Tibial artery (tissue), 4 donors: ENCODE data around the gene CLEC11A.

Source experiments
- DNase-seq, 2 donors: peaks; one replicate each; pipeline ENCODE4 v3.0.0-alpha.2; 2019
- H3K27ac ChIP-seq, 2 donors: fragments of 200-600 bp; sonication (generic) in 1 of 2; 1 replicate in 1 of 2; 2 replicates in 1 of 2; pipeline ENCODE4 v1.5.1; 2018 to 2019; ENCODE audit warnings: mild to moderate bottlenecking in 1 of 2
- H3K27me3 ChIP-seq, 2 donors: fragments of 200-600 bp; sonication (generic) in 1 of 2; one replicate each; pipeline versions ENCODE4 v1.5.1 to v1.6.0; 2016 to 2019
- H3K36me3 ChIP-seq, 3 donors: fragments of 200-600 bp; sonication (generic) in 2 of 3; one replicate each; pipeline ENCODE4 v1.5.1; 2016 to 2019; ENCODE audit warnings: mild to moderate bottlenecking in 2 of 3
- H3K4me1 ChIP-seq, 4 donors: fragments of 200-600 bp; sonication (generic) in 2 of 4; 1 replicate in 3 of 4; 2 replicates in 1 of 4; pipeline ENCODE4 v1.5.1; 2016 to 2019
- H3K4me3 ChIP-seq, 2 donors: fragments of 200-600 bp; sonication (generic) in 1 of 2; 1 replicate in 1 of 2; 2 replicates in 1 of 2; pipeline ENCODE4 v1.5.1; 2018 to 2019; ENCODE audit warnings: mild to moderate bottlenecking in 2 of 2
- H3K9me3 ChIP-seq, 3 donors: fragments of 200-600 bp; sonication (generic) in 1 of 3; one replicate each; pipeline ENCODE4 v1.5.1; 2016 to 2019
- intact Hi-C: fragments of 100-400 bp; cut with DNase I; formaldehyde crosslinking; loops from one replicate; pipeline ENCODE4 v1.15.0; 2023; ENCODE audit warnings: low total_unique reads
- TF ChIP-seq, protein P1 (sequence below), 2 experiments: fragments of 200-600 bp in 1 of 2; fragments of 450-650 bp in 1 of 2; IDR thresholded peaks; one replicate each; pipeline ENCODE4 v1.5.1; 2017 to 2019; ENCODE audit warnings: antibody characterized with exemption in 2 of 2, mild to moderate bottlenecking in 1 of 2, moderate library complexity in 1 of 2

Gene CLEC11A, protein sequence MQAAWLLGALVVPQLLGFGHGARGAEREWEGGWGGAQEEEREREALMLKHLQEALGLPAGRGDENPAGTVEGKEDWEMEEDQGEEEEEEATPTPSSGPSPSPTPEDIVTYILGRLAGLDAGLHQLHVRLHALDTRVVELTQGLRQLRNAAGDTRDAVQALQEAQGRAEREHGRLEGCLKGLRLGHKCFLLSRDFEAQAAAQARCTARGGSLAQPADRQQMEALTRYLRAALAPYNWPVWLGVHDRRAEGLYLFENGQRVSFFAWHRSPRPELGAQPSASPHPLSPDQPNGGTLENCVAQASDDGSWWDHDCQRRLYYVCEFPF

DNA sequence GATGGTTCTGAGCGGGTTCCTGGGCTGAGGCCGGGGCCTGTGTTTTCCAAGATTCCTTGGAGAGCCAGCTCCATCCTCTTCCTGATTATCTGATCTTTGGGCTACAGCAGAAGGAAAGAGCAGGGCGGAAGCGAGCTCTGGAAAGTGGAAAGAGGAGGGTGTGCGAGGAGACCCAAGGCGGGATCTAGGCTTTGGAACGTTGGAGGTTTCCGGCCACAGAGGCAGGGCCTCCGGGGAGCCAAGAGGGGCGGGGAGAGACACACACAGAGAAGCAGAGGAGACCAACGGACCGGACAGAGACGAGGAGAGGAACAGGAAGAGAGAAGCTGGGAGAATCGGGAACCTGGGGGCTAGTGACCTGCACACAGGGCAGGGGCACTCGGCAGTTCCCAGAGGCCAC lies at the start of gene CLEC11A:
TSS of gene CLEC11A (plus strand) at position 296 of the 400 bp plus-strand sequence. CDS start 162 bp downstream, outside the sequence.
- DNase-seq: peak; percentile 62 to 77
- Histone ChIP-seq H3K27ac (no peak within 1 kb of the TSS), H3K4me3 (peak within 1 kb of the TSS; percentile 46 to 50), H3K36me3 (no peaks in the 10 kb centered on the region), H3K9me3 (no peaks in the 10 kb centered on the region), H3K4me1 (peaks cover 0 to 49% (median 23%) of the 10 kb centered on the region in 4 donors), H3K27me3 (peaks cover 0 to 100% of the 10 kb centered on the region in 2 donors)
- TF ChIP-seq, protein P1, sequence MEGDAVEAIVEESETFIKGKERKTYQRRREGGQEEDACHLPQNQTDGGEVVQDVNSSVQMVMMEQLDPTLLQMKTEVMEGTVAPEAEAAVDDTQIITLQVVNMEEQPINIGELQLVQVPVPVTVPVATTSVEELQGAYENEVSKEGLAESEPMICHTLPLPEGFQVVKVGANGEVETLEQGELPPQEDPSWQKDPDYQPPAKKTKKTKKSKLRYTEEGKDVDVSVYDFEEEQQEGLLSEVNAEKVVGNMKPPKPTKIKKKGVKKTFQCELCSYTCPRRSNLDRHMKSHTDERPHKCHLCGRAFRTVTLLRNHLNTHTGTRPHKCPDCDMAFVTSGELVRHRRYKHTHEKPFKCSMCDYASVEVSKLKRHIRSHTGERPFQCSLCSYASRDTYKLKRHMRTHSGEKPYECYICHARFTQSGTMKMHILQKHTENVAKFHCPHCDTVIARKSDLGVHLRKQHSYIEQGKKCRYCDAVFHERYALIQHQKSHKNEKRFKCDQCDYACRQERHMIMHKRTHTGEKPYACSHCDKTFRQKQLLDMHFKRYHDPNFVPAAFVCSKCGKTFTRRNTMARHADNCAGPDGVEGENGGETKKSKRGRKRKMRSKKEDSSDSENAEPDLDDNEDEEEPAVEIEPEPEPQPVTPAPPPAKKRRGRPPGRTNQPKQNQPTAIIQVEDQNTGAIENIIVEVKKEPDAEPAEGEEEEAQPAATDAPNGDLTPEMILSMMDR (IDR thresholded peaks at IDR 0.05): no peak
- intact Hi-C loops: no loop called here

DNA sequence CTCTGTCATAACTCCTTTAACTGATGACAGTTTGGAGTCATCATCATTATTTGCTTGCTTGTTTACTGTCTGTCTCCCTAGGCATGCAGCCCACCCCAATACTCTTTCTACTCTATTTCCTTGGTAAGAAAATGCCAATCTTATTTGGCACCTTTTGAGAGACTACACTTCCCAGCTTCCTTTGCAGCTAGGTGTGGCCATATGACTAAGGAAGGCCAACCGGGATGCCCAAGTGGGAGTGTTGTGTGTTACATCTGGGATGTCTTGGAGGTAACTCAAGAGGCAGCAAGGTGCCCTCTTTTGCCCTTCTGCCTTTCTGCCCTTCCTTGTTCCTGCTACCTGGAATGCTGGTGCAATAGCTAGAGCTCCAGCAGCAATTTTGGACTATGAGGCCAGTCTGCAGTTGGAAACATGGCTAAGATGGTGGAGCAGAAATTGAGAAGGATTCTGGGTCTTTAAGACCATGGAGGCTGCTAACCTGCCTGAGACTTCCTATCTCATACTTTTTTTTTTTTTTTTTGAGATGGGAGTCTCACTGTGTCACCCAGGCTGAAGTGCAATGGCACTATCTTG lies 46.5 kb upstream of the CLEC11A start:
- Histone ChIP-seq H3K9me3 (peaks cover 0 to 4% (median 0%) of the 10 kb centered on the region in 3 donors), H3K36me3 (no peaks in the 10 kb centered on the region), H3K4me3 (no peak overlapping the region), H3K4me1 (peaks cover 0 to 7% (median 0%) of the 10 kb centered on the region in 4 donors), H3K27me3 (peaks cover 0 to 60% of the 10 kb centered on the region in 2 donors), H3K27ac (no peak overlapping the region)
- no peak for DNase-seq
- intact Hi-C loops: no loop called here
- TF ChIP-seq, protein P1 (IDR thresholded peaks at IDR 0.05): no peak

DNA sequence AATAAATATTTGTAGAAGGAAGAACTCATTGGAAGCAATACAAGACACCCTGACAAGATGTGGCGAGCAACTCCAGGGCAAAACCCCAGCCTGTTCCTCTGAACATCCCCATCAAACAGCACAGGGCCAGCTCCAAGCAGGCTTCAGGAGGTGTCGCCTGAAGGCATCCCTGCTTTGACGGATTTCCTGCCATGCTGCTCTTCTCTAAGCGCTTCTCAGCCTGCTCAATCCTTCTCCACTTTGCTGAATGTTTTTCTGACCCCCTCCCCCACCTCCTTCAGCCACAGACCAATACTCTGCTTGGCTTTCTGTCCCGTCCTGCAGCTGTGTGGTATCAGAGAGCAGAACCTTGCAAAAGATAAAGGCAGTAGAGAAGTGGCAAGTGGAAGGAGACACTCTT lies 45.5 kb upstream of the CLEC11A start:
- Histone ChIP-seq H3K27ac (no peak overlapping the region), H3K9me3 (peaks cover 0 to 4% (median 0%) of the 10 kb centered on the region in 3 donors), H3K36me3 (no peaks in the 10 kb centered on the region), H3K4me1 (peaks cover 0 to 7% (median 0%) of the 10 kb centered on the region in 4 donors), H3K4me3 (no peak overlapping the region), H3K27me3 (peaks cover 0 to 62% of the 10 kb centered on the region in 2 donors)
- no peak for DNase-seq
- intact Hi-C loops: no loop called here
- TF ChIP-seq, protein P1 (IDR thresholded peaks at IDR 0.05): no peak

DNA sequence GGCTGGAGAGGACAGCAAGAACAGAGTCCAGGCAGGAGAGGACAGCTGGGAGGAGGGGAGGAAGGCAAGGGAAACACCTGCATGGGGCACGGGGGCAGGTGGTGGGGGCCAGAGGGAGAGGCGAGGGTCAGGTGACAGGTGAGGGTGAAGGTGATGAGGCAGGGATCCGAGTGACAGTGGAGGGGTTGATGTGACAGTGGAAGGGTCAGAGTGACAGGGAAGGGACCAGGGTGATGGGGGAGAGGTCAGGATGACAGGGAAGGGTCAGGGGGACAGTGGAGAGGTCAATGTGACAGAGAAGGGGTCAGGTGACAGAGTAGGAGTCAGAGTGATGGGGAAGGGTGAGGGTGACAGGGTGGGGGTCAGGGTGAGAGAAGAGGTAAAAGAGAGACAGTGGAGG lies 44.8 kb upstream of the CLEC11A start:
- H3K27ac ChIP-seq: no peak overlapping the region
- H3K36me3 ChIP-seq: no peaks in the 10 kb centered on the region
- H3K9me3 ChIP-seq: peaks cover 0 to 4% (median 0%) of the 10 kb centered on the region in 3 donors
- H3K4me1 ChIP-seq: peaks cover 0 to 7% (median 0%) of the 10 kb centered on the region in 4 donors
- TF ChIP-seq, protein P1 (IDR thresholded peaks at IDR 0.05): no peak
- no peak overlapping the region for H3K4me3 ChIP-seq
- intact Hi-C loops: no loop called here
- peaks cover 0 to 61% of the 10 kb centered on the region in 2 donors for H3K27me3 ChIP-seq
- DNase-seq: no peak

DNA sequence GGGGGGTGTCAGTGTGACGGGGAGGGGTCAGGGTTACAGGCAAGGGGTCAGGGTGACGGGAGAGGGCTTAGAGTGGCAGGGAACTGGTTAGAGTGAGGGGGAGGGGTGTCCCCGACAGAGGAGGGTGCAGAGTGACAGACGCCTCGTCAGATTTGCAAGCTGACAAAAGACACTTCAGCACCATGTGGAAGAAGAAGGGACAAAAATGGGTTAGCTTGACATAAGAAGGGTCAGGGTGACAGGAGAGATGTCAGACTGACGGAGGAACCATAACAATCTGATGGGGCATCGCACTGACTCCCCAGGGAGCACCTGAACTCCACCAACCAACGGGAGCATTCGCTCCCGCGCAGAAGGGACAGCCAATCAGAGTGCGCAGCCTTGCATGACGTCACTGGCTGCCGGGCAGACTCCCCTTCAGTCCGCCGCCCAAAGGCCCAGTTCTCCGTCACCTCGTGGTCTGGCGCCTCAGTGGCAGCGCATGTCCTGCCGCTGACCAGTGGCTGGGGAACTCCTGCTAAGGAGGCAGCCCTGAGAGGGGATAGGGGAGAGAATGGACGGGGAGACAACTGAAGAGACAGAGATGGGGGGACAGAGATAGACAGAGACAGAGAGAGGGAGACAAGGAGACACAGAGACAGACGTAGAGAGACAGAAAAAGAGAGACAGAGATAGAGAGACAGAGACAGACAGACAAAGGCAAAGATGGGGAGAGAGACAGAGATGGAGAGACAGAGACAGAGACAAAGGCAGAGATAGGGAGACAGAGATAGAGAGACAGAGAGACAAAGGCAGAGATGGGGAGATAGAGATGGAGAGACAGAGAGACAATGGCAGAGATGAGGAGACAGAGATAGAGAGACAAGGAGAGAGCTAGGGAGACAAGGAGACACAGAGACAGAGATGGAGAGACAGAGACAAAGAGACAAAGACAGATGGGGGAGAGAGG lies 43.7 kb upstream of the CLEC11A start:
- no peak overlapping the region for H3K27ac ChIP-seq
- H3K4me1 ChIP-seq: peaks cover 0 to 7% (median 0%) of the 10 kb centered on the region in 4 donors
- TF ChIP-seq, protein P1 (IDR thresholded peaks at IDR 0.05): no peak
- H3K27me3 ChIP-seq: peaks cover 0 to 58% of the 10 kb centered on the region in 2 donors
- no peaks in the 10 kb centered on the region for H3K36me3 ChIP-seq
- peak; percentile 54 to 79 for DNase-seq
- intact Hi-C loops: no loop called here
- peaks cover 0 to 4% (median 0%) of the 10 kb centered on the region in 3 donors for H3K9me3 ChIP-seq
- no peak overlapping the region for H3K4me3 ChIP-seq
